HG02938 (cell line): ENCODE results near the gene NAA40.
"Not testable (repeated sequence)": the region's sequence is repeated elsewhere in the genome, so short reads cannot be mapped to it uniquely, and the experiment has no call there.

Experiments used
- ATAC-seq: cut with Tn5 transposase; IDR thresholded peaks from one replicate; pipeline ENCODE4 v1.9.1; 2021; ENCODE audit warnings: mild to moderate bottlenecking, moderate library complexity; ENCODE audit not compliant: unreplicated experiment

NAA40 gene

GRCh38 chr11:63937713-63938478 lies 906 bp upstream of the NAA40 start:
- ATAC-seq, result peak; percentile 10

DNA sequence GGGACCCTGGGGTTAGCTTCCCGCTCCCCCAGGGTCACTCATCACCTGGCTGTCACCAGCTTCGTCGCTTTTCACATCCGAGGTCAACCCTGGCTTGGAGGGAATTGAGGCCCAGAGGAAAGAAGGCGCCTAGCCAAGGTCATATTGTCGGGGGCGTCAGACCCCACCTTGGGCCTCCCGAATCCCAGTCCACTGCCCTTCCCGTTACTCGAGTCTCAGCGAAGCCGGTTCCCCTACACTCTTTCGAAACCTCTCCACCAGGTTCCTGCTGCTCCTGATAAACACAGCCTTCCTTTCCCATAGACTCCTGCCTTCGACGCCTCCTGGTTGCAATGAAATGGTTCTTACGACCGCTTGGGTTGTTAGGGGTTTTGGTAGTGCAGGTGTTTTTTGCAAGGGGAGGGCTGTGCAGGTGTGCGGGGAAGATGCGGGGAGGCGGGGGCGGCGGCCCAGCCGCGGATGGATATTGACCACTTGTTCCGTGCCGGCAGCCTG lies 642 bp downstream of the NAA40 start:
- no peak for ATAC-seq

- no peak for ATAC-seq
Measured at GRCh38 chr11:63940786-63941185, 2.0 kb downstream of the NAA40 start.

DNA sequence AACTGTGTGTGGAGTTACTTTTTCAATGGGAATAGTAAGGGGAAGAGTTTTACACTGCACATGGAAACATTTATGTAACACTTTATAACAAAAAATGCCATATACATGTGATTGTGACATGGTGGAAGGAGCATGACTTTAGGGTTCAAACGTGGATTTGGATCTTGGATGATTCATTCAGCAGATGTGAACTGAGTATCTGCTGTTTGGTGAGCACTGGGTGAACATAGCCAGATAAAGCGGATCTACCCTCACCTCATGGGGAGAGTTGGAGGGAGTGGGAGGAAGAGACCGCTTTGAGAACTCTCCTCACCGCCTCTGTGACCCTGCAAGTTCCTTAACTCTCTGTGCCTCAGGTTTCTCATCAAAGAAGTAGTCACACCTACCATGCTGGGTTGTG lies 3.1 kb downstream of the NAA40 start:
- no peak for ATAC-seq

DNA sequence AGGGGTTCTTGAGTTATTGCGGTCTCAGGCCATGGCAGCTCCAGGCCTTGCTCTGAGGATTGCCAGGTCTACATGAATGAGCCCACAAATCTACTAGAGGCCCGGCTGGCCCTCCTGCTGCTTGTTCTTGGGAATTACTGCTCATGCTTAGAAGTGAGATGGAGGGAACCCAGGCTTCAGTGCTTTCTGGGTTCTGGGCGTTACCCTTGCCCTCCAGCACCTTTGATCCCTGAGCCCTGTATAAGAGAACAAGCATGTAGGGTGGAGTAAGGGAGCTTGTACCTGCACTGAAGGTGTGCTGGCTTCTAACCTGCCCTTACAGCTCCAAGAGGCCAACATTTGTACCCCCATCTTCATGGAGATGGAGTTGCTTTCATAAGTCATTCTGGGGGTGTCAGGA lies 4.0 kb downstream of the NAA40 start:
- ATAC-seq, result no peak

DNA sequence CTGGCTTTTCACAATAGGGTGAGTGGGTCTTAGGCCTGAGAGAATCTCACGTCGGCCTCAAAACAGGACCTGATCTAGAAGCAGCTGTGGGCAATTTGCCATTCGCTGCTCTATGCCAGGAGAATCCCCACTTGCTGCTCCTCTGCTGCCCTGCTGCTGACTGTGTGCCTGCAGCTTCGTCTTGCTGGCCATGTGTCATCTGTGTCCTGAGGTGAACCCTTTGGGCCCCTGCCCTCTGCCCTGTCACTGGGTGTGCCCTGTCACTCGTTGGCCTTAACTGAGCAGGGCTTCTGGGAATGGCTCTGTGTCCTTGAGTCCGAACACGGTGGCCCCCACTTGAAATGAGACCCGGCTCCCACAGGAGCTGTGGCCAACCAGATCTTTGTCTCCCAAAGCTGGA lies 6.2 kb downstream of the NAA40 start:
- no peak for ATAC-seq

- ATAC-seq, result no peak
Measured at GRCh38 chr11:63945477-63946163, 6.8 kb downstream of the NAA40 start.

DNA sequence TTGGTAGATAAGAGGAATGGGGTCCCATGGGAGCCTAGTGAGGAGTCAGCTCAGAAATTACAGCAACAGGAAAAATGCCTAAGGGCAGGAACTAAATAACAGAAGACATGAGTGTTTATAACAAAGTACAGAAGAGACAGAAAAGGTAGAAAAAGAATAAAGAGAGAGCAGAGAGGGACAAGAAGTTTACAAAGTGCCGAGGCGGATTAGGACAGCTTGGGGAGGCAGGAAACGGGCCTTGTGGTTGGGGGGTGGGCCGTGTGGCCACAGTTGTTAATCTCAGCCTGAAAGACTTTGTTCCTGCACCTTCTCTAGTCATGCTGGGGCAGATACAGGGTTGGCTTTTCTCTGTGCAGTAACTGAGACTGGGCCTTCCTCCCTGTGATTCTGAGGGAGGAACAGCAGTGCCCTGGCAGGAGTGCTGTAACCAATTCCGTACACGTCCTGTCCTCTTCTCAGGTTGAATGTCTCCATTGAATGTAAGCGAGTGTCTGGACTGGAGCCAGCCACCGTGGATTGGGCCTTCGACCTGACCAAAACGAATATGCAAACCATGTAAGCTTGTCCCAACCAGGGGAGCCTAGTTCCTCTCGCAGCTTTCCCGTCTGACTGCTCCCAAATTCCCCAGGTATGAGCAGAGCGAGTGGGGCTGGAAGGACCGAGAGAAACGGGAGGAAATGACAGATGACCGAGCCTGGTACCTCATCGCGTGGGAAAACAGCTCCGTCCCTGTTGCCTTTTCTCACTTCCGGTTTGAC lies 13.2 kb downstream of the NAA40 start:
- no peak for ATAC-seq

GRCh38 chr11:63952570-63952969 lies 13.8 kb downstream of the NAA40 start:
- no peak for ATAC-seq

- no peak for ATAC-seq
Measured at GRCh38 chr11:63958008-63958407, 19.2 kb downstream of the NAA40 start.

DNA sequence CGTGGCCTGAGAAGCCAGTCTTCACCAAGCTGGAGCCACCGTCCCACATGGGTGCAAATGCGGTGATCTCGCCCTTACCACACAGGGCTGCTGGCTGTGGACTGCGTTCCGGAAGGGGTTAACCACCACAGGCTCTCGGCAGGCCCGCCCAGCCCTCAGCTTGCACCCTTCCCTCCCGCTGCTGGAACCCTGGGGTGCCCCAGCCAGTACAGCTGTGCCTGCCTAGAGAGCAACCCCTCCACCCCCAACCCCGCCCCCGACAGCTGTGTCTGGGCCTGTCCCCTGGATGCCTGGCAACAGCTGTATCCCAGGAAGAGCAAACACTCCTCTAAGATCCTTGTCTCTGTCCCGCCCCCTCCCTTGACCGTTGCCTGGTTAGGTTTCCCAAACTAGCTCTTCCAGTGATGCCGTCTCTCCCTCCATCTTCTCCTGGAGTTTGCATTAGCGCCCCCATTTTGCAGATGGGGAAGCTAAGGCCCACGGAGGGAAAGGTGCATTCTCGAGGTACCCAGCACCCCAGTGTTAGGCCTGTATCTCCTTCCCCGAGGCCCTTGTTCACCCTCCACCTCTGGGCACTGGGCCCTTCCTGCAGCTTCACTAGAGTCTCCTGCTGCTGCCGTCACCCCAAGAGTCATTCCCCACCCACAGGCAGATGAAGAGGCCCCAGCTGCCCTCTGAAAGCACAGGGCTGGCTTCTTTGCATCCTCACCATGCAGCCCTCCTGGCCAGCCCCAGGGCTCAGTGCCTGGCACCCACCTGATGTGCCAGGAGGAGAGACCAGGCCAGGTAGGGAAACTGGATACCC lies 23.0 kb downstream of the NAA40 start:
- no peak for ATAC-seq

DNA sequence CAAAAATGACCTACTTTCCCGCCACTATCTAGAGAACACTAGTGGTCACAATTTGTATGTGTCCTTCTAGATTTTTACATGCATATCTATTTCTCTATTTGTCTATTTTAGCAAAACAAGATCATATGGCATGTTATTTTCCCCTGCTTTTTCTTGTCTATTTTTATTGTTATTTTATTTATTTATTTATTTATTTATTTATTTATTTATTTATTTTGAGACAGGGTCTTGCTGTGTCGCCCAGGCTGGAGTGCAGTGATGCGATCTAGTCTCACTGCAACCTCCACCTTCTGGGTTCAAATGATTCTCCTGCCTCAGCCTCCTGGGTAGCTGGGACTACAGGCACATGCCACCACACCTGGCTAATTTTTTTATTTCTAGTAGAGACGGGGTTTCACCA lies 25.1 kb downstream of the NAA40 start:
- not testable (repeated sequence) for ATAC-seq

GRCh38 chr11:63966444-63966843 lies 27.6 kb downstream of the NAA40 start:
- ATAC-seq, result no peak

DNA sequence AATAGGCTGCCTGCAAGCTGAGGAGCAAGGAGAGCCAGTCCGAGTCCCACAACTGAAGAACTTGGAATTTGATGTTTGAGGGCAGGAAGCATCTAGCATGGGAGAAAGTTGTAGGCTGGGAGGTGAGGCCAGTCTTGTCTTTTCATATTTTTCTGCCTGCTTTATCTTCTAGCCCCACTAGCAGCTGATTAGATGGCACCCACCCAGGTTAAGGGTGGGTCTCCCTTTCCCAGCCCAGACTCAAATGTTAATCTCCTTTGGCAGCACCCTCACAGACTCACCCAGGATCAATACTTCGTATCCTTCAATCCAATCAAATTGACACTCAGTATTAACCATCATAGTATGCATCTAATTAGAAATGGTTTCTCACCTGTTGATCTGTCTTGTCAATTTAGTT lies 30.7 kb downstream of the NAA40 start:
- no peak for ATAC-seq

DNA sequence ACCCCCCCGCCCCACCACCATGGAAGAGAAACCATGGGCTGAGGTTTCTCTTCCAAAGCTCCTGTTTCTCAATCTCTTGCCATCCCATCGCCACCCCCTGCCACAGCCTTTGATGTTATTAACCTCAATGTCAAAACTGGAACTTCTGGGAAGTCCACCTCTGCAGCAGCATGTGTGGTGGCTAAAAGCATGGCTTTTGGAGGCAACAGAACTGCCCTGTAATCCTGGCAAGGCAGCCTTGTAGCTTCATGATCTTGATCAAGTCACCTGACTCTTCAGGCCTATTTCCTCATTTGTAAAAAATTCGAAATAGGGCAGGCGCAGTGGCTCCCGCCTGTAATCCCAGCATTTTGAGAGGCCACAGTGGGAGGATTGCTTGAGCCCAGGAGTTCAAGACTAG lies 32.1 kb downstream of the NAA40 start:
- ATAC-seq, result no peak

DNA sequence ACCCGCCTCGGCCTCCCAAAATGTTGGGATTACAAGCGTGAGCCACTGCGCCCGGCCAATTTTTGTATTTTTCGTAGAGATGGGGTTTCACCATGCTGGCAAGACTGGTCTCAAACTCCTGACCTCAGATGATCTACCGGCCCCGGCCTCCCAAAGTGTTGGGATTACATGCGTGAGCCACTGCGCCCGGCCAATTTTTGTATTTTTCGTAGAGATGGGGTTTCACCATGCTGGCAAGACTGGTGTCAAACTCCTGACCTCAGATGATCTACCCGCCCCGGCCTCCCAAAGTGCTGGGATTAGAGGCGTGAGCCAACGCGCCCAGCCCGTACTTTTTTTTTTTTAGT lies 35.1 kb downstream of the NAA40 start:
- not testable (repeated sequence) for ATAC-seq

DNA sequence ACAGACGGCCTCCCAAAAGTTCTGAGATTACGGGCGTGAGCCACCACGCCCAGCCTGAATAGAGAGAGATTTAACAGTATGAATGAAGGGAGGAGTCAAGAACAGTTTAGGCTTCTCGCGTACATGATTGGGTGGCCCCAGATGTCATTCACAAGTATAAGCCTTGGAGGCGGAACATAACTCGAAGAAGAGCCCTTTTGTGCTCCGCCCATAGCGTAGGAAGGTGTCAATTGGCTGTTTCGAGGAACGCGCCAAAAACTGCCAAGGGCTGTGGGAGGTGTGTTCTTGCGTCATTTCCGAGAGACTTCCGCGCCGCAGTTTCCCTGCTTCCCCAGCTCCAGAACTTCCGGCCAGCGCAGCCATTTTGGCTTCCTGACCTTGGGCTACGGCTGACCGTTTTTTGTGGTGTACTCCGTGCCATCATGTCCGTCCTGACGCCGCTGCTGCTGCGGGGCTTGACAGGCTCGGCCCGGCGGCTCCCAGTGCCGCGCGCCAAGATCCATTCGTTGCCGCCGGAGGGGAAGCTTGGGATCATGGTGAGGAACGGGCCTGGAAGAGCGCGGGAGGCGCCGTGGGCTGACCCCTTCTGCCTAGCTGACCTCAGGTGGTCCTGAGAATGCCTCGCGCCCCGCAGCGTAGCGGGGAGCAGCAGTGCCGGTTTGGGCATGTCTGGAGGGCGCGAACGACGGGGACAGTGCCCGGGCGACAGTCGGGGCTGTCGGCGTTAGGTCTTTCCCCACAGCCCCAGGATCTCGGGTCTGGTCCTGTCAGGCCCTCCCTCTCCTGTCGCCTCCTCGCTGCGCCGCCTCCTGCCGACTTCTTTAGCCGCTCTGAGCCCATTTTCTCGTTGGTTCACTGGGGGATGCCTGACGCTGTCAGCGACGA lies 35.7 kb downstream of the NAA40 start, which contains the start of gene COX8A:
TSS of gene COX8A (plus strand) at position 362 of the 885 bp plus-strand sequence. CDS start at position 423, 61 bp downstream.
- peak; percentile 91 for ATAC-seq

DNA sequence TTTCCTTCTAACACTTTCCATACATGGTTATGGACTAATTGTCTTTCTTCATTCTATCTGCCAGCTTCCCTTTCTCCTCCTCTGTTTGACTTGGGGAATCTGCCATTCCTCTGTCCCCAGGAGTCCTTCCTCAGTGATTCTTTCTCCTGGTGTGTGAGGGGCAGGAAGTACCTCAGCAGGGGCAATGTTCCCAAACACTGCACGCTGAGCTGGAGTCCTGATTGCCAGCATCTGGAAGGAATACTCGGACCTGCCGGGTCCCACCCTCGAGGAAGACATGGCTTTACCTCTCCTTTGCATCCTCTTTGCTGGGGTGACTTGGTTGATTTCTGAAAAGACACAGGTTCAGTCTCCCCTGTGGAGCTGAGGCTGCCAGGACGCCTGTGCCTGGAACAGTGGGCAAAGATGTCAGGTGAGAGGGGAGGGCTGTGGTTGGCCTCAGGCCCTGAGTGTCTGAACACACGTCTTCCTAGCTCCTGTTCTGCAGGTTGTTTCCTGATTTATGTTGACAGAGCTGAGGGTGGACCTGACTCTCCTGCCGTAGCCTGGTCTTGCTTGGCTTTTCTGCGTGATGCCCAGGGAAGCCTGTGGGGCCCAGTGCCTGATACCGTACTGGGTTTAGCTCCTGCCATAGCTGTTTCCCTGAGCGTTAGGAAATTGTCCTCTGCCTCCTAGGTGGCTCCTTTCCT lies 39.9 kb downstream of the NAA40 start:
- ATAC-seq, result no peak

- no peak for ATAC-seq
Measured at GRCh38 chr11:63979426-63979825, 40.6 kb downstream of the NAA40 start.
